GM19239 (cell line): ENCODE data around the gene METTL15.
A peak's percentile ranks its signal among the peaks of the same experiment; 100 is the strongest.
"Not testable (repeated sequence)": the region's sequence is repeated elsewhere in the genome, so short reads cannot be mapped to it uniquely, and the experiment has no call there.

Experiments
- DNase-seq: peaks from one replicate; pipeline ENCODE4 v3.0.0; 2011; ENCODE audit warnings: low spot score; ENCODE audit not compliant: insufficient read length
- FAIRE-seq: peaks from 2 replicates; lab custom pipeline; 2011; peaks lifted over from hg19 to GRCh38; lab: Jason Lieb, UNC

Gene METTL15

DNA sequence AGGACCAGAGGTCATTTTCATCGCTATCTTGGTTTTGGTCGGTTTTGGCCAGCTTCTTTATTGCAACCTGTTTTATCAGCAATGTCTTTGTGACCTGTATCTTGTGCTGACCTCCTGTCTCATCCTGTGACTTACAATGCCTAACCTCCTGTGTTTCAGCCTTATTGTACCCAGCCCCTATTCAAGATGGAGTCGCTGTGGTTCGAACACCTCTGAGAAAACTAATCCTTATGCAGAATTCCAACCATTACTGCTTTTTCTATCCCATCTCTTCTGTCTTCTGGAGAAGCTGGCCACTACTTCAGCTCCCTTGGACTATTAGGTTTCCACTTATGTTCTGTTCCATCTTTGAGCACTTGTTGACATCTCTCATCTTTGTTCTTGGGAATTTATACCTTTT lies 62.6 kb downstream of the METTL15 start:
- FAIRE-seq = no peak

DNA sequence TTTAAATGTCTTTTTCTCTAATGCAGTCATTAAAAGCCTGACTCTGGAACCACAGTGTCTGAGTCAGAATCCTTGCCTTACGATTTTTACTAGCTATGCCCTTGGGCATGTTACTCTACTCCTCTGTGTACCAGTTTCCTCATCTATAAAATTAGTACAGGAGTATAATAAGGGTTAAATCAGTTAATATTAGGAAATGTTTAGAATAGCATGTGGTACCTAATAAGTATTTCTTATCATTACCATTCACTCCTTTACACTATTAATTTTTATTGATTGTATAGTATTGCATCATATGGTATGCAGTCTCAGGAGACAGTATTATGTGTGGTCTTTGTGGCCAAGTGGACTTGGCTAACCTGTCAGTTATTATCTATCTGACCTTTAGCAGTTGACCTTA lies 68.2 kb downstream of the METTL15 start:
- FAIRE-seq = no peak
- DNase-seq = no peak

More for the DNA sequence above, 62.6 kb downstream of the METTL15 start:
- no peak for DNase-seq

- no peak for FAIRE-seq
- no peak for DNase-seq
These were observed 87.3 kb downstream of the METTL15 start for GRCh38 chr11:28195449-28195848.

- no peak for FAIRE-seq
- no peak for DNase-seq
These were observed 101.7 kb downstream of the METTL15 start for GRCh38 chr11:28209906-28210305.

DNA sequence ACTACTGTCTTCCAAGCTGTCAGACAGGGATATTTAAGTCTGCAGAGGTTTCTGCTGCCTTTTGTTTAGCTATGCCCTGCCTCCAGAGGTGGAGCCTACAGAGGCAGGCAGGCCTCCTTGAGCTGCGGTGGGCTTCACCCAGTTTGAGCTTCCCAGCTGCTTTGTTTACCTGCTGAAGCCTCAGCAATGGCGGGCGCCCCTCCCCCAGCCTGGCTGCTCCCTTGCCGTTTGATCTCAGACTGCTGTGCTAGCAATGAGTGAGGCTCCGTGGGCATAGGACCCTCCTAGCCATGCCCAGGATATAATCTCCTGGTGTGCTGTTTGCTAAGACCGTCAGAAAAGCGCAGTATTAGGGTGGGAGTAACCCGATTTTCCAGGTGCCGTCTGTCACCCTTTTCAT lies 113.9 kb downstream of the METTL15 start:
- not testable (repeated sequence) for FAIRE-seq, DNase-seq

DNA sequence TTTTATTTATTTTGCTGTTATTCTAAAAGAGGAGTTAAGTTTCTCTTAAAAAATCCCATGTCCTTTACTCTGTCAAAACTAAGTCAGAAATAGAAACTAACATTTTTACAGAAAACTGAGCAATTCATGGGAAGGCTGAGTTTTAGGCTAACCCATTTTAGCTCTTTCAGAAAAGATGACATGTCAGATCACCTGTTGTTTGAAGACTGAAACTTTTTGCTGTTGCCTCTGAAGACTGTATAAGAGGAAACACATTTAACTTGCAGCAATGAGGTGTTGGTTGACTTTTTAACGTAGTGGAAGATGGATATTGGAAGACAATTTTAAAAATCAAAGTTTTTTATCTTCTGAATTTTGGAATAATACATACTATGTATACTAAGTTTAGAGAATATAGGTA lies 115.4 kb downstream of the METTL15 start:
- DNase-seq (no peak), FAIRE-seq (peak; percentile 49)

DNA sequence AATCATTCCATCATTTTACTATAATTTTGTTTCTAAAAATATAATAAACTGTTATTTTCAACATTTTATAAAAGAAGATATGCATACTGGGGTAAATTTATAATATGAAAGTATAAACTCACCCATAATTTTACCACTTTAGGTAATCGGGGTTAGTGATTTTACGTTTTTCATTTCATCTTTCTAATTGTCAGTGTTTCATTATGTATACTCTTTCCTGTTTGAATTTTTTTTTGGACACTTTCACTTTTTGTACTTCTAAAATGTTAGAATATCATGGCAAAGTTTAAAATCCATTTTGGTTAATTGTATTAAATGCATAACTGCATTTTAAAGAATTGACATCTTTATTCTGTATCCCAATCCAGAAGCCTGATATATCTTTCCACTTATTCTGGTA lies 115.8 kb downstream of the METTL15 start:
- FAIRE-seq (no peak), DNase-seq (no peak)

DNA sequence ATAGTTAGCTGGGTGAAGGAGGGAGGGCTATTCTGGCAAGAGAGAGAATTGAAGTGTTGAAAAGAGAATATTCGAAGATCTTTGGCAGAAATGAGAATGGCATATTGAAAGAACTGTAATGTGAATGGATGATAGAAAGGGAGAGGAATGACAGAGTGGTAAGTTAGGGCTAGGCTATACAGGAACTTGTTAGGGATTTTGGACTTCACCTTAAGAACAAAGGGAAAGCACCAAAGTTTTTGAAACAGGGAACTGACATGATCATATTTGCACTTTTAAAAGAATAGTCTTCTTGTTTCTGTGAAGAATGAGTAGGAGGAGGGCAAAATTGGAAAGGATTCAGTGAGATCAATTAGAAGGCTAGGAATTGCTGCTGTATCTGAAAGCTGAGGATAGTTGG lies 119.3 kb downstream of the METTL15 start:
- FAIRE-seq (no peak), DNase-seq (no peak)

DNA sequence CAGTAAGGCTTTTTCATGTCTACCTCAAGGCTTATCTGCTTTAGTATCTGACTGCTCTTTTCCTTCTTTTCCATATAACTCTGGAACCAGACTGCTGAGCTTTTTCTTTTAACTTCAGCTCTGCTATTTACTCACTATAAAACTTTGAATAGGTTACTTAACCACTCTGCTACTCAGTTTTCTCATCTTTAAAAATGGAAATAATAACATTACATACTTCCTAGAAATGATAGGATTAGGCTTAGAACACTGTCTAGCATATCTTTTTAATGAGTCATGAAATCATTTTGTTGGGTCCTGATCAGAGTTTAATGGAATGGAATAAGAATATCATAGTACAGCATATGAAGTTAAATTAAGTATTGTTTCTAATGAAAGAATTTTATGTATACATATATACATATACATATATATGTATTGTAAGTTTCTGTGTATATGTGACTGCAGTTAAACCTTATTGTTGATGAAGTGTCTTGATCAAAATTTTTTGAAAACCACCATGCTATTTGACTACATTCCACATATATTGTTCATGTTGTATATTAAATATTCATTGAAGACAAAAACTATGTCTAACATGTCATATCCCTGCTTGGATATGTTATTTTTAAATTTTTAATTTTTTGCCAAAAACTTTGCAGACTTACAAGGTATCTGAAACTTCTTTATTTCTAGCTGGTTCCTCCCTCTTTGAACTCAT lies 120.2 kb downstream of the METTL15 start:
- no peak for FAIRE-seq

GRCh38 chr11:28231475-28231874 lies 123.3 kb downstream of the METTL15 start:
- DNase-seq (no peak), FAIRE-seq (no peak)

More for the DNA sequence above, 120.2 kb downstream of the METTL15 start:
- DNase-seq = no peak

- FAIRE-seq (no peak), DNase-seq (no peak)
These were observed 124.5 kb downstream of the METTL15 start for GRCh38 chr11:28232649-28233048.

DNA sequence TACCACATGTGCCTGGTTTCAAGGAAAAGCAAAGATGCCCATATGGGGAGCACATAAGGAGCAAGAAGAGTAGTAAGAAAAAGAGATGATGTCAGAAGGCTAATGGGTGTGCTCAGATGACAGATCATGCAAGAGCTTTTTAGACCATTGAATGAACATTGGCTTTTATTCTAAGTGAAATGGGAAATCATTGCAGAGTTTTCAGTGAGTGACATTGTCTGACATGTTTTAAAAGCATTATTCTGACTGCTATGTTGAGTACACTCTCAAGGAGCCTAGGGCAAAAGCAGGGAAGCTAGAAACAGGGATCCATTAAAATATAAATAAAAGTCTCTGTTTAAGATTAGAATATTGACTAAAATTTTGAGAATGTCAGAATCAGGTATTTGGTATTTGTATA lies 133.6 kb downstream of the METTL15 start:
- FAIRE-seq = no peak
- no peak for DNase-seq

- FAIRE-seq (no peak), DNase-seq (no peak)
These were observed 134.4 kb downstream of the METTL15 start for GRCh38 chr11:28242596-28242995.

DNA sequence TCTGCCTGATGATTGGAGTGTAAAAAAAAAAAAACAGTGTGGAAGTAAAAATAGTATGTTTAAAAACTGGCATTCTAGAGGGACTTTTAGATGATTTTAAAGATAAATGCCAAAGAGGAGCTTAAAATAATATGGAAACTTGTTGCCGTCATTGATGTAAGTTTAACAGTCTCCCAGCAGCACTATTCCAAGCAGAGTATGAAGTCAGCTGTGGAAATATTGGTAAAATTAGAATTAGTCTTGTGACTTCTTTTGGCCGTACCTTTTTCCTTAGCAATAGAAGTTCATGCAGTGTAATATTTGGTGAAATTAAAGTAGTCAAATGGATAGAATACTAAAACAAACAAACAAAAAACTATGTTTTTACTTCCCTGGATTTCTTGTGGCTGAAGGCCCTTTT lies 134.9 kb downstream of the METTL15 start:
- DNase-seq (no peak), FAIRE-seq (no peak)

GRCh38 chr11:28243581-28243980 lies 135.4 kb downstream of the METTL15 start:
- FAIRE-seq (no peak), DNase-seq (no peak)

- FAIRE-seq (no peak), DNase-seq (no peak)
These were observed 136.9 kb downstream of the METTL15 start for GRCh38 chr11:28245131-28245530.

- FAIRE-seq (no peak), DNase-seq (no peak)
These were observed 142.0 kb downstream of the METTL15 start for GRCh38 chr11:28250192-28250591.

- FAIRE-seq = no peak
These were observed 143.1 kb downstream of the METTL15 start for GRCh38 chr11:28251257-28251656.

GRCh38 chr11:28257761-28258160 lies 149.6 kb downstream of the METTL15 start:
- DNase-seq (no peak), FAIRE-seq (no peak)

More at GRCh38 chr11:28251257-28251656, 143.1 kb downstream of the METTL15 start:
- no peak for DNase-seq

- FAIRE-seq (peak; percentile 26), DNase-seq (no peak)
These were observed 151.1 kb downstream of the METTL15 start for GRCh38 chr11:28259177-28259843.

DNA sequence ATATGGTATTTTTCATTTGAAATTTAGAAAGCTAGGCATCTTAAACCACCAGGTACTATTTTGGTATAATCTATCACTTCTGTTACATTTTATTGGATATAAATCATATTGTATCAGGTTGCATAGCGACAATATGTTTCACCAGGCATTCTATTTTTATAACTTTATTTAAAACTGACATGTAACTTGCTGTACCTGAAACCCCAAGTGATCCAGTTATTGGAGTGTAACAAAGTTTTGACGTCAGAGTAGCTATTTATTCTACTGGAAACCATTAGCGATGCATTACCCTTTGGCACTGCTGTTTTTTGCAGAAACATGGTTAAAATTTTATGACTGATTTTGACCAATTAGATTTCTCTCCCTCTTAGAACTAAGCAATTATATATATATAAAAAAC lies 160.7 kb downstream of the METTL15 start:
- no peak for FAIRE-seq
- DNase-seq = no peak

- no peak for FAIRE-seq
These were observed 161.4 kb downstream of the METTL15 start for GRCh38 chr11:28269586-28269985.

More at GRCh38 chr11:28269586-28269985, 161.4 kb downstream of the METTL15 start:
- DNase-seq = no peak
